ENCODE data around the gene FOXP4. TPM values are rescaled to one million over a fixed set of nuclear protein-coding genes. Genes with fewer than 3 reads are reported as not detected.

The FOXP4 gene
- total RNA-seq, 2 experiments from 2014 or later, result 6.3 to 26.3 TPM

GRCh38 chr6:41607036-41607435, 60.9 kb downstream of the FOXP4 start:
- CTCF ChIA-PET (ENCODE audit: unreplicated experiment), result no interaction called here
- H3K9me2 ChIP-seq (ENCODE audit: insufficient read depth, low read length), result no peaks in the 10 kb centered on the region
- no peak overlapping the region for H3K4me3 ChIP-seq (ENCODE audit: low read depth, low read length, poor library complexity, severe bottlenecking)
- H3K4me2 ChIP-seq (ENCODE audit: low read length), result no peak overlapping the region
- H3K4me1 ChIP-seq (ENCODE audit: insufficient read depth, low read length, poor library complexity, severe bottlenecking), result peaks cover 9% of the 10 kb centered on the region
- H3K79me2 ChIP-seq (ENCODE audit: insufficient read depth, low read depth, low read length), result no peaks in the 10 kb centered on the region
- intact Hi-C loops (cut with micrococcal nuclease; ENCODE audit: unreplicated experiment), result loop anchor here (10.0 kb wide), 2 partner anchors 438 to 558 kb away; no protein-coding TSS in a partner anchor
- POLR2A ChIA-PET, result no interaction called here
- H3K27ac ChIP-seq (ENCODE audit: low read depth, low read length, poor library complexity, severe bottlenecking), result no peak overlapping the region
- no peak overlapping the region for H2AFZ ChIP-seq (ENCODE audit: low read length)
- no peaks in the 10 kb centered on the region for H3K9me3 ChIP-seq (ENCODE audit: low read length)
- H3K36me3 ChIP-seq (ENCODE audit: insufficient read depth, low read length), result no peaks in the 10 kb centered on the region
- BruUV-seq (replicated peaks), result no TSS peak
- DNase-seq (ENCODE audit: low spot score), result no peak
- TF ChIP-seq CTCF (conservative IDR thresholded peaks at IDR 0.05; ENCODE audit: low read length) (no peak), EZH2phosphoT487 (IDR thresholded peaks at IDR 0.05; ENCODE audit: borderline replicate concordance, low read depth, low read length) (no peak)
- H4K20me1 ChIP-seq (ENCODE audit: insufficient read depth, low read length), result no peaks in the 10 kb centered on the region

- ChIA-PET POLR2A (no interaction called here), CTCF (ENCODE audit: unreplicated experiment) (no interaction called here)
- BruUV-seq (replicated peaks), result no TSS peak
- Histone ChIP-seq H2AFZ (ENCODE audit: low read length) (no peak overlapping the region), H3K4me2 (ENCODE audit: low read length) (no peak overlapping the region), H3K36me3 (ENCODE audit: insufficient read depth, low read length) (no peaks in the 10 kb centered on the region), H3K4me3 (ENCODE audit: low read depth, low read length, poor library complexity, severe bottlenecking) (no peak overlapping the region), H3K4me1 (ENCODE audit: insufficient read depth, low read length, poor library complexity, severe bottlenecking) (peaks cover 3% of the 10 kb centered on the region), H3K79me2 (ENCODE audit: insufficient read depth, low read depth, low read length) (no peaks in the 10 kb centered on the region), H4K20me1 (ENCODE audit: insufficient read depth, low read length) (no peaks in the 10 kb centered on the region), H3K27ac (ENCODE audit: low read depth, low read length, poor library complexity, severe bottlenecking) (no peak overlapping the region), H3K9me2 (ENCODE audit: insufficient read depth, low read length) (no peaks in the 10 kb centered on the region), H3K9me3 (ENCODE audit: low read length) (no peaks in the 10 kb centered on the region)
- DNase-seq (ENCODE audit: low spot score), result no peak
- no peak for TF ChIP-seq EZH2phosphoT487 (IDR thresholded peaks at IDR 0.05; ENCODE audit: borderline replicate concordance, low read depth, low read length)
- peak; percentile 31; the same call in 1 of the 2 replicates for TF ChIP-seq CTCF (conservative IDR thresholded peaks at IDR 0.05; ENCODE audit: low read length)
- intact Hi-C loops (cut with micrococcal nuclease; ENCODE audit: unreplicated experiment), result loop anchor here (10.0 kb wide), 2 partner anchors 437 to 557 kb away; no protein-coding TSS in a partner anchor
Observed at GRCh38 chr6:41607736-41608135, 61.6 kb downstream of the FOXP4 start.

- Histone ChIP-seq H3K9me2 (ENCODE audit: insufficient read depth, low read length) (no peaks in the 10 kb centered on the region), H3K27ac (ENCODE audit: low read depth, low read length, poor library complexity, severe bottlenecking) (no peak overlapping the region), H3K79me2 (ENCODE audit: insufficient read depth, low read depth, low read length) (no peaks in the 10 kb centered on the region), H3K4me2 (ENCODE audit: low read length) (no peak overlapping the region), H4K20me1 (ENCODE audit: insufficient read depth, low read length) (no peaks in the 10 kb centered on the region), H3K4me3 (ENCODE audit: low read depth, low read length, poor library complexity, severe bottlenecking) (no peak overlapping the region), H3K4me1 (ENCODE audit: insufficient read depth, low read length, poor library complexity, severe bottlenecking) (no peaks in the 10 kb centered on the region), H3K36me3 (ENCODE audit: insufficient read depth, low read length) (no peaks in the 10 kb centered on the region), H2AFZ (ENCODE audit: low read length) (no peak overlapping the region), H3K9me3 (ENCODE audit: low read length) (no peaks in the 10 kb centered on the region)
- intact Hi-C loops (cut with micrococcal nuclease; ENCODE audit: unreplicated experiment), result loop anchor here (10.0 kb wide), 2 partner anchors 436 to 556 kb away; no protein-coding TSS in a partner anchor
- TF ChIP-seq EZH2phosphoT487 (IDR thresholded peaks at IDR 0.05; ENCODE audit: borderline replicate concordance, low read depth, low read length) (no peak), CTCF (conservative IDR thresholded peaks at IDR 0.05; ENCODE audit: low read length) (no peak)
- ChIA-PET POLR2A (no interaction called here), CTCF (ENCODE audit: unreplicated experiment) (interaction anchor here (1.1 kb wide), 1 partner anchor 17 kb away, joined by 3 read pairs; no protein-coding TSS in a partner anchor)
- no TSS peak for BruUV-seq (replicated peaks)
- DNase-seq (ENCODE audit: low spot score), result no peak
Observed at GRCh38 chr6:41608443-41609151, 62.4 kb downstream of the FOXP4 start.

All from OCI-LY7 (cell line).